Thoracic aorta (tissue), 2 donors: ENCODE measurements around the gene ALK. TPM values are rescaled to one million over a fixed set of nuclear protein-coding genes. Genes with fewer than 3 reads are reported as not detected.

Experiments used
- ATAC-seq: fragments of 150-250 bp; one replicate; pipeline ENCODE4 v1.8.0; 2017; ENCODE audit warnings: low read depth; ENCODE audit not compliant: insufficient number of reproducible peaks, low FRiP score
- DNase-seq: peaks from one replicate; pipeline ENCODE4 v3.0.0-alpha.2; 2020; ENCODE audit warnings: low spot score
- H3K27ac ChIP-seq, 2 donors: fragments of 200-600 bp; sonication (generic); 1 replicate in 1 of 2; 2 replicates in 1 of 2; pipeline ENCODE4 v1.5.1; 2016; ENCODE audit warnings: mild to moderate bottlenecking in 2 of 2, moderate library complexity in 2 of 2
- H3K27me3 ChIP-seq: fragments of 200-600 bp; sonication (generic); replicated peaks from 2 replicates; pipeline ENCODE4 v1.6.0; 2016; ENCODE audit warnings: mild to moderate bottlenecking; ENCODE audit not compliant: insufficient read depth
- H3K36me3 ChIP-seq: fragments of 200-600 bp; sonication (generic); one replicate; pipeline ENCODE4 v1.5.1; 2016
- H3K4me1 ChIP-seq, 2 donors: fragments of 200-600 bp; sonication (generic); 1 replicate in 1 of 2; 2 replicates in 1 of 2; pipeline versions ENCODE4 v1.5.1 to v1.6.0; 2016; ENCODE audit warnings: low read depth in 2 of 2, mild to moderate bottlenecking in 1 of 2; ENCODE audit not compliant: control insufficient read depth in 1 of 2
- H3K4me3 ChIP-seq: fragments of 200-600 bp; sonication (generic); 2 replicates; pipeline ENCODE4 v1.5.1; 2016; ENCODE audit warnings: mild to moderate bottlenecking
- H3K9me3 ChIP-seq: fragments of 200-600 bp; sonication (generic); 2 replicates; pipeline ENCODE4 v1.5.1; 2016
- CTCF ChIP-seq: fragments of 200-600 bp; sonication (generic); IDR thresholded peaks from one replicate; pipeline ENCODE4 v1.5.1; 2019; ENCODE audit warnings: antibody characterized with exemption
- total RNA-seq, 2 donors: library from RNA; depleted of rRNA; stranded (reverse); fragments of >200 nt; gene quantifications; one replicate each; pipeline versions ENCODE4 v1.1.0 to v1.2.3, GENCODE V29; 2016

The ALK gene
- total RNA-seq, 2 donors from 2014 or later = 2.0 TPM; not detected in 1

DNA sequence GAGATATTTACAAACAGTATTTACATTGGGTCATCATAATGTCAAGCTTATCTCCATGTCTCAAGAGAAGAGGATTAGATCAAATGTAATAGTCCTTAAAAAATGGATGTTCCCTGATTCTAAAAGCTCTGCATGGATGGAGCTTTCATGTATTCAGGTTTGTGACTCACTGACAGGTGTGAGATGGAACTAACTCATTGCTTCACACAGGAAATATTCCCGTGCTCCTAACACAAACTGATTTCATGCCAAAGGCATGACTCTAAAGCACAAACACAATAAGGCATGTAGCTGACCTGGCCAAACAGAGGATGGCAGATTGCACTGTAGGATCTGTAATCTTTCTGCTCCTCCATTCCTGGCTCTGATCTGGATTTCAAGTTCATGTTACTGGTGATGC lies 110.0 kb downstream of the ALK start:
- DNase-seq (no peak), ATAC-seq (no peak)
- no peak for TF ChIP-seq CTCF
- Histone ChIP-seq H3K9me3 (no peaks in the 10 kb centered on the region), H3K27ac (no peak overlapping the region), H3K4me3 (no peak overlapping the region), H3K36me3 (no peaks in the 10 kb centered on the region), H3K4me1 (no peaks in the 10 kb centered on the region), H3K27me3 (no peaks in the 10 kb centered on the region)

DNA sequence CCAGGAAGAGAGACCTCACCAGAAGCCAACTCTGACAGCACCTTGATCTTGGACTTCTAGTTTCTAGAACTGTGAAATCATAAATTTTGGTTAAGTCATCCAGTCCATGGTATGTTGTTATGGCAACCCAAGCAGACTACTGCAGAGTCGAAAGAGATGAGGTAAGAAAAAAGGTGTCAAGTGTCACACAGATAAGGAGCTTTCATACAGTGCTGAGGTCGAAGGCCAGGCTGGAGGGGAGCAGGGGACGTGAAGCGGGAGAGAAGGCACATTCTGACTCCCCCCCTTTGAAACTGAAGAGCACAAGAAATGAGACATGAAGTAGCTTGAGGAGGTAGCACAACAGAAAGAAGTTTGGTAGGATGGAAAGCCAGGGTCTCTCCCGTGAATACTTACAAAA lies 110.4 kb downstream of the ALK start:
- Histone ChIP-seq H3K27me3 (no peaks in the 10 kb centered on the region), H3K9me3 (no peaks in the 10 kb centered on the region), H3K27ac (no peak overlapping the region), H3K36me3 (no peaks in the 10 kb centered on the region), H3K4me1 (no peaks in the 10 kb centered on the region), H3K4me3 (no peak overlapping the region)
- ATAC-seq (no peak), DNase-seq (no peak)
- TF ChIP-seq CTCF = no peak

DNA sequence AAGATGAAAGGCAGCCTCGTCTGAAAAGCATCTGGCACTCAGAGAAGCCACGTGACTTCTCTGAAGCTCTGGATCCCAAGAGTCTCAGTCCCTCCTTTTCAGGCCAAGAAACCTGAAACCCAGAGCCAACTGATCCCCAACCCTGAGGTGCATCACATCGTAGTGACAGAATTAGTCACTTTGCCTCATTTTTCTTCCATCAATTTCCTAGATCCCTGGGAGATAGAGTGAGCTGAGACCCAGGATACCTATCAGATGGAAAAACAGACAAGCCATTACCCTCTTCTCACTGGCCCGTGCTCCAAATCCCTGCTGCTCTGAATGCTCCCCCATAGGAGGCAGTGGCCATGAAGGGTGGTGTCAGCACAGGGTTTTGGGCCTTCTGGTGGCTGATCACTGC lies 113.1 kb downstream of the ALK start:
- Histone ChIP-seq H3K9me3 (no peaks in the 10 kb centered on the region), H3K36me3 (no peaks in the 10 kb centered on the region), H3K27me3 (no peaks in the 10 kb centered on the region), H3K4me1 (no peaks in the 10 kb centered on the region), H3K4me3 (no peak overlapping the region), H3K27ac (no peak overlapping the region)
- no peak for TF ChIP-seq CTCF
- DNase-seq (no peak), ATAC-seq (no peak)

DNA sequence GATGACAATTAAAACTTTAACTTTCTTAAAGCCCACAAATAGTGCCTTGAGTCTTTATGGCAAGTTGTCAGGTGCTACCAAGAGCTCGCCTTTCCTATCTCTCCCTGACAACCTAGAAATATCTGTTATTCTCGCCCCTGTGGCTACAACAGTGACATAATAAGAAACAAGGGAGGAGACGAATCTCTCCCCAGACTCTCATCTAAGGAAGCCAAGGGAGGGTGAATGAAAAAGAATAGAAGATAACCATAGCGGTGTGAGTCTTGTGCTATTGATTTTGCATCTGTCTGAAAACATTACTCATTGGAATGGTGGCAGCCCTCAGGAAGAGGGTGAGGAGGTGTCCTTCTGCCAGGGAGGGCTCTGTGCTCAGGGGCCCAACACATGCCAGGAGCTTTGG lies 114.3 kb downstream of the ALK start:
- Histone ChIP-seq H3K4me1 (no peaks in the 10 kb centered on the region), H3K9me3 (no peaks in the 10 kb centered on the region), H3K36me3 (no peaks in the 10 kb centered on the region), H3K27me3 (no peaks in the 10 kb centered on the region), H3K4me3 (no peak overlapping the region), H3K27ac (no peak overlapping the region)
- DNase-seq (no peak), ATAC-seq (no peak)
- no peak for TF ChIP-seq CTCF

- H3K4me1 ChIP-seq = no peaks in the 10 kb centered on the region
- no peak for TF ChIP-seq CTCF
These were observed 114.9 kb downstream of the ALK start for GRCh38 chr2:29806461-29806860.

More at GRCh38 chr2:29806461-29806860, 114.9 kb downstream of the ALK start:
- H3K9me3 ChIP-seq = no peaks in the 10 kb centered on the region
- H3K27me3 ChIP-seq = no peaks in the 10 kb centered on the region
- ATAC-seq (no peak), DNase-seq (no peak)
- H3K36me3 ChIP-seq = no peaks in the 10 kb centered on the region
- H3K27ac ChIP-seq = no peak overlapping the region
- H3K4me3 ChIP-seq = no peak overlapping the region
